Measurements from ENCODE around the gene ATP5F1E.

ATP5F1E gene

GRCh38 chr20:59048681-59049030, 16.5 kb upstream of the ATP5F1E start:
- TF ChIP-seq, protein P1, sequence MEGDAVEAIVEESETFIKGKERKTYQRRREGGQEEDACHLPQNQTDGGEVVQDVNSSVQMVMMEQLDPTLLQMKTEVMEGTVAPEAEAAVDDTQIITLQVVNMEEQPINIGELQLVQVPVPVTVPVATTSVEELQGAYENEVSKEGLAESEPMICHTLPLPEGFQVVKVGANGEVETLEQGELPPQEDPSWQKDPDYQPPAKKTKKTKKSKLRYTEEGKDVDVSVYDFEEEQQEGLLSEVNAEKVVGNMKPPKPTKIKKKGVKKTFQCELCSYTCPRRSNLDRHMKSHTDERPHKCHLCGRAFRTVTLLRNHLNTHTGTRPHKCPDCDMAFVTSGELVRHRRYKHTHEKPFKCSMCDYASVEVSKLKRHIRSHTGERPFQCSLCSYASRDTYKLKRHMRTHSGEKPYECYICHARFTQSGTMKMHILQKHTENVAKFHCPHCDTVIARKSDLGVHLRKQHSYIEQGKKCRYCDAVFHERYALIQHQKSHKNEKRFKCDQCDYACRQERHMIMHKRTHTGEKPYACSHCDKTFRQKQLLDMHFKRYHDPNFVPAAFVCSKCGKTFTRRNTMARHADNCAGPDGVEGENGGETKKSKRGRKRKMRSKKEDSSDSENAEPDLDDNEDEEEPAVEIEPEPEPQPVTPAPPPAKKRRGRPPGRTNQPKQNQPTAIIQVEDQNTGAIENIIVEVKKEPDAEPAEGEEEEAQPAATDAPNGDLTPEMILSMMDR (IDR thresholded peaks at IDR 0.05; ENCODE audit: insufficient read depth, low read length, poor library complexity, severe bottlenecking) = no peak
- no peak for DNase-seq (ENCODE audit: extremely low read depth, insufficient read length)
- Histone ChIP-seq H3K36me3 (ENCODE audit: control insufficient read depth, insufficient read depth, low read length) (no peaks in the 10 kb centered on the region), H3K4me3 (replicated peaks; ENCODE audit: low read depth, low read length) (no peak overlapping the region), H3K27me3 (replicated peaks; ENCODE audit: control insufficient read depth, insufficient read depth, low read length) (no peaks in the 10 kb centered on the region)

- Histone ChIP-seq H3K4me3 (replicated peaks; ENCODE audit: low read depth, low read length) (no peak overlapping the region), H3K36me3 (ENCODE audit: control insufficient read depth, insufficient read depth, low read length) (no peaks in the 10 kb centered on the region)
- no peak for DNase-seq (ENCODE audit: extremely low read depth, insufficient read length)
Observed at GRCh38 chr20:59047938-59048680, 16.0 kb upstream of the ATP5F1E start.

DNA sequence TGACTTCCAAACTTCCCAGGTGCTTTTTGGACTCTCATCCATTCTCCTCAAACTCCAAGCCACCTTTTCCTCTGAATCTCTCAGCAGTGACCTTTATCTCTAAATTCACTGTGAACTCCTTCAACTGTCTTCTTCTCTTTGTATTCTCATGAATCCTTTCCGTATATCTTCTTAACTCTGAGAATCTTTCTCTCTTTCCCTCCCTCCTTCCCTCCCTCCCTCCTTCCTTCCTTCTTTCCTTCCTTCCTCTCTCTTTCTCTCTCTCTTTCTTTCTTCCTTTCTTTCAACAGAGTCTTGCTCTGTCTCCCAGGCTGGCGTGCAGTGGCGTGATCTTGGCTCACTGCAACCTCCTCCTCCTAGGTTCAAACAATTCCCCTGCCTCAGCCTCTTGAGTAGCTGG, 14.7 kb upstream of the ATP5F1E start:
- no peaks in the 10 kb centered on the region for H3K27me3 ChIP-seq (replicated peaks; ENCODE audit: control insufficient read depth, insufficient read depth, low read length)
- DNase-seq (ENCODE audit: extremely low read depth, insufficient read length) = no peak
- no peaks in the 10 kb centered on the region for H3K36me3 ChIP-seq (ENCODE audit: control insufficient read depth, insufficient read depth, low read length)
- TF ChIP-seq, protein P1 (IDR thresholded peaks at IDR 0.05; ENCODE audit: insufficient read depth, low read length, poor library complexity, severe bottlenecking) = no peak
- no peak overlapping the region for H3K4me3 ChIP-seq (replicated peaks; ENCODE audit: low read depth, low read length)

More at GRCh38 chr20:59047938-59048680, 16.0 kb upstream of the ATP5F1E start:
- H3K27me3 ChIP-seq (replicated peaks; ENCODE audit: control insufficient read depth, insufficient read depth, low read length) = no peaks in the 10 kb centered on the region
- TF ChIP-seq, protein P1 (IDR thresholded peaks at IDR 0.05; ENCODE audit: insufficient read depth, low read length, poor library complexity, severe bottlenecking) = no peak

- Histone ChIP-seq H3K27me3 (replicated peaks; ENCODE audit: control insufficient read depth, insufficient read depth, low read length) (no peaks in the 10 kb centered on the region), H3K36me3 (ENCODE audit: control insufficient read depth, insufficient read depth, low read length) (no peaks in the 10 kb centered on the region), H3K4me3 (replicated peaks; ENCODE audit: low read depth, low read length) (no peak overlapping the region)
- TF ChIP-seq, protein P1 (IDR thresholded peaks at IDR 0.05; ENCODE audit: insufficient read depth, low read length, poor library complexity, severe bottlenecking) = no peak
- no peak for DNase-seq (ENCODE audit: extremely low read depth, insufficient read length)
Observed at GRCh38 chr20:59044796-59045195, 12.7 kb upstream of the ATP5F1E start.

GRCh38 chr20:59044295-59044694, 12.2 kb upstream of the ATP5F1E start:
- no peak overlapping the region for H3K4me3 ChIP-seq (replicated peaks; ENCODE audit: low read depth, low read length)
- TF ChIP-seq, protein P1 (IDR thresholded peaks at IDR 0.05; ENCODE audit: insufficient read depth, low read length, poor library complexity, severe bottlenecking) = no peak
- no peaks in the 10 kb centered on the region for H3K27me3 ChIP-seq (replicated peaks; ENCODE audit: control insufficient read depth, insufficient read depth, low read length)
- no peak for DNase-seq (ENCODE audit: extremely low read depth, insufficient read length)
- H3K36me3 ChIP-seq (ENCODE audit: control insufficient read depth, insufficient read depth, low read length) = no peaks in the 10 kb centered on the region

- no peaks in the 10 kb centered on the region for H3K27me3 ChIP-seq (replicated peaks; ENCODE audit: control insufficient read depth, insufficient read depth, low read length)
- H3K4me3 ChIP-seq (replicated peaks; ENCODE audit: low read depth, low read length) = no peak overlapping the region
- H3K36me3 ChIP-seq (ENCODE audit: control insufficient read depth, insufficient read depth, low read length) = no peaks in the 10 kb centered on the region
- TF ChIP-seq, protein P1 (IDR thresholded peaks at IDR 0.05; ENCODE audit: insufficient read depth, low read length, poor library complexity, severe bottlenecking) = no peak
- DNase-seq (ENCODE audit: extremely low read depth, insufficient read length) = no peak
Observed at GRCh38 chr20:59043698-59044097, 11.6 kb upstream of the ATP5F1E start.

Data from GM06990 (cell line).